ENCODE results near the gene TUSC1.

DNA sequence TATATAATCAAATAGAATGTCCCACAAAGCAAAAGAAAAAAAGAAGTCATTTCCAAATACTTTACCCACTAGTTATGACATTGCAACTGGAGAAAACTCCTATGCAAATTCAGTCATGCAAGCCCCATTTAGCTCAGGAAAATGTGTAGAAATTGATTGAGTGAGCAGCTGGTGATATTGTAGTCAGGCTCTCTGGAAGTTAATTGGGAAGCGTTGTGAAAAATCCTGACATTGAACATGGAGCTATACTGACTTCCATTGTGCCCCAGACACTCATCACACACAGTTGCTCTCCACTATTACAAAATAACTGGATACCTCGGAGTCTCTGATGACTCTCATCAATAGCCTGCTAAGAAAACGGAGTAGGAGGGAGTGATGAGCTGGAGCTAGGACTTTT, 49.0 kb downstream of the TUSC1 start:
- TF ChIP-seq, protein P1, sequence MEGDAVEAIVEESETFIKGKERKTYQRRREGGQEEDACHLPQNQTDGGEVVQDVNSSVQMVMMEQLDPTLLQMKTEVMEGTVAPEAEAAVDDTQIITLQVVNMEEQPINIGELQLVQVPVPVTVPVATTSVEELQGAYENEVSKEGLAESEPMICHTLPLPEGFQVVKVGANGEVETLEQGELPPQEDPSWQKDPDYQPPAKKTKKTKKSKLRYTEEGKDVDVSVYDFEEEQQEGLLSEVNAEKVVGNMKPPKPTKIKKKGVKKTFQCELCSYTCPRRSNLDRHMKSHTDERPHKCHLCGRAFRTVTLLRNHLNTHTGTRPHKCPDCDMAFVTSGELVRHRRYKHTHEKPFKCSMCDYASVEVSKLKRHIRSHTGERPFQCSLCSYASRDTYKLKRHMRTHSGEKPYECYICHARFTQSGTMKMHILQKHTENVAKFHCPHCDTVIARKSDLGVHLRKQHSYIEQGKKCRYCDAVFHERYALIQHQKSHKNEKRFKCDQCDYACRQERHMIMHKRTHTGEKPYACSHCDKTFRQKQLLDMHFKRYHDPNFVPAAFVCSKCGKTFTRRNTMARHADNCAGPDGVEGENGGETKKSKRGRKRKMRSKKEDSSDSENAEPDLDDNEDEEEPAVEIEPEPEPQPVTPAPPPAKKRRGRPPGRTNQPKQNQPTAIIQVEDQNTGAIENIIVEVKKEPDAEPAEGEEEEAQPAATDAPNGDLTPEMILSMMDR (IDR thresholded peaks at IDR 0.05), result no peak
- TF ChIP-seq POLR2A (IDR thresholded peaks at IDR 0.05) (no peak), POLR2AphosphoS5 (IDR thresholded peaks at IDR 0.05) (no peak)

Measured in suprapubic skin (tissue), 4 donors.